HepG2 (cell line): ENCODE measurements around the gene ST6GALNAC3. TPM values are rescaled to one million over a fixed set of nuclear protein-coding genes. Genes with fewer than 3 reads are reported as not detected.

ENCODE experiments used
- ATAC-seq: fragments of 200-7000 bp; cut with Tn5 transposase; 3 replicates; pipeline ENCODE4 v1.9.1; 2020; ENCODE audit warnings: mild to moderate bottlenecking, moderate library complexity
- BruUV-seq: library from RNA; stranded (reverse); fragments of 400-500 nt; replicated peaks from 2 replicates; lab custom pipeline; 2021; lab: Mats Ljungman, UMichigan
- CTCF ChIA-PET: fragments of 300-600 bp; formaldehyde crosslinking; extraction: SDS; loops from one replicate; lab custom pipeline; 2021; ENCODE audit warnings: low total read pairs, inconsistent platforms, low intra/inter-chr PET ratio; lab: Yijun Ruan, JAX
- POLR2A ChIA-PET: fragments of 350-600 bp; sonication (Branson Sonifier 250); formaldehyde crosslinking; loops from one replicate; lab custom pipeline; 2020; ENCODE audit warnings: antibody characterized with exemption, inconsistent platforms; lab: Yijun Ruan, JAX
- DNase-seq: peaks from one replicate; pipeline ENCODE4 v3.0.0-alpha.2; 2015; ENCODE audit warnings: low spot score
- FAIRE-seq: peaks from 3 replicates; lab custom pipeline; 2011; peaks lifted over from hg19 to GRCh38; lab: Jason Lieb, UNC
- H2AFZ ChIP-seq: one replicate; pipeline ENCODE4 v1.6.1; 2011; ENCODE audit warnings: low read length, inconsistent platforms
- H3K27ac ChIP-seq: fragments of 300-600 bp; 3 replicates; pipeline ENCODE4 v1.8.0; 2011; ENCODE audit warnings: mixed run types, mild to moderate bottlenecking, mixed read lengths, low read length, inconsistent platforms; ENCODE audit not compliant: insufficient read depth; ENCODE audit errors: extremely low read length
- H3K27me3 ChIP-seq, 2 experiments: fragments of 200-600 bp in 1 of 2; 2 replicates in 1 of 2; 3 replicates in 1 of 2; pipeline versions ENCODE4 v1.6.0 to v1.8.0; 2011; ENCODE audit warnings: low read length in 2 of 2, mild to moderate bottlenecking in 2 of 2, moderate library complexity in 2 of 2, inconsistent platforms in 1 of 2; ENCODE audit not compliant: insufficient read depth in 2 of 2, control insufficient read depth in 1 of 2
- H3K36me3 ChIP-seq, 2 experiments: fragments of 200-600 bp in 1 of 2; replicated peaks in 1 of 2; 2 replicates in 1 of 2; 3 replicates in 1 of 2; pipeline versions ENCODE4 v1.5.1 to v1.8.0; 2011; ENCODE audit warnings: low read length in 2 of 2, inconsistent platforms in 1 of 2; ENCODE audit not compliant: insufficient read depth in 2 of 2, control insufficient read depth in 1 of 2
- H3K4me1 ChIP-seq: 2 replicates; pipeline ENCODE4 v1.5.1; 2012; ENCODE audit warnings: low read length, inconsistent platforms; ENCODE audit not compliant: insufficient read depth
- H3K4me2 ChIP-seq: 2 replicates; pipeline ENCODE4 v1.6.0; 2011; ENCODE audit warnings: low read depth, low read length, inconsistent platforms
- H3K4me3 ChIP-seq, 3 experiments: fragments of 200-600 bp in 1 of 3; sonication (generic), shearing (Covaris generic) in 1 of 3; replicated peaks in 1 of 3; 2 replicates each; pipeline ENCODE4 v1.5.1; 2011 to 2016; ENCODE audit warnings: low read length in 3 of 3, inconsistent platforms in 2 of 3, low read depth in 2 of 3, mild to moderate bottlenecking in 2 of 3, control low read depth in 1 of 3, mixed read lengths in 1 of 3; ENCODE audit not compliant: insufficient read depth in 1 of 3
- H3K79me2 ChIP-seq: one replicate; pipeline ENCODE4 v1.6.1; 2011; ENCODE audit warnings: low read length, inconsistent platforms; ENCODE audit not compliant: insufficient read depth
- H3K9ac ChIP-seq: 2 replicates; pipeline ENCODE4 v1.6.0; 2011; ENCODE audit warnings: mild to moderate bottlenecking, low read depth, low read length, inconsistent platforms; ENCODE audit not compliant: insufficient read depth
- H3K9me3 ChIP-seq: 2 replicates; pipeline ENCODE4 v1.5.1; 2012; ENCODE audit warnings: mild to moderate bottlenecking, low read length
- H4K20me1 ChIP-seq: 2 replicates; pipeline ENCODE4 v1.6.0; 2011; ENCODE audit warnings: inconsistent platforms, mild to moderate bottlenecking, low read length, moderate library complexity; ENCODE audit not compliant: insufficient read depth
- CBX2 ChIP-seq, 2 experiments: fragments of 200-600 bp in 1 of 2; sonication (generic); formaldehyde crosslinking in 1 of 2; IDR thresholded peaks; 2 replicates each; pipeline versions ENCODE4 v1.7.0 to v1.8.1; 2018 to 2022; ENCODE audit warnings: low read depth in 2 of 2, low read length in 1 of 2, mild to moderate bottlenecking in 1 of 2, missing genetic modification reagents in 1 of 2
- ELF1 ChIP-seq: sonication (generic); formaldehyde crosslinking; IDR thresholded peaks from 2 replicates; pipeline ENCODE4 v1.4.0; 2020; ENCODE audit warnings: missing genetic modification reagents
- FOXC1 ChIP-seq: sonication (generic); formaldehyde crosslinking; IDR thresholded peaks from 2 replicates; pipeline ENCODE4 v1.8.0; 2022; ENCODE audit warnings: mild to moderate bottlenecking, missing genetic modification reagents, borderline replicate concordance
- IKZF4 ChIP-seq: sonication (generic); formaldehyde crosslinking; IDR thresholded peaks from 2 replicates; pipeline ENCODE4 v1.5.1; 2020; ENCODE audit warnings: borderline replicate concordance, mild to moderate bottlenecking, low read depth, missing genetic modification reagents; ENCODE audit errors: not compliant biosample characterization
- NFE2L2 ChIP-seq: fragments of 150-350 bp; IDR thresholded peaks from 2 replicates; pipeline ENCODE4 v1.6.1; 2014; ENCODE audit warnings: low read length
- PPARG ChIP-seq: conservative IDR thresholded peaks from 2 replicates; pipeline ENCODE4 v1.6.1; 2016; ENCODE audit warnings: missing biosample characterization, missing genetic modification reagents
- TEAD3 ChIP-seq: optimal IDR thresholded peaks from 2 replicates; pipeline ENCODE3; 2016; ENCODE audit warnings: borderline replicate concordance
- ZNF329 ChIP-seq: sonication (generic); formaldehyde crosslinking; IDR thresholded peaks from 2 replicates; pipeline ENCODE4 v1.9.0; 2021; ENCODE audit warnings: low read depth, mild to moderate bottlenecking, missing genetic modification reagents
- ZNF569 ChIP-seq: sonication (generic); formaldehyde crosslinking; IDR thresholded peaks from 2 replicates; pipeline ENCODE4 v1.5.0; 2020; ENCODE audit warnings: mild to moderate bottlenecking, missing genetic modification reagents, moderate library complexity, borderline replicate concordance
- WGBS: methylation state at CpG from one replicate; pipeline ENCODE4 v1.1.6; 2017; ENCODE audit warnings: low lambda C conversion rate; 5-methylcytosine and 5-hydroxymethylcytosine counted together
- in situ Hi-C: cut with HindIII; loops from 2 replicates; pipeline ENCODE4 v1.10.0; 2017; ENCODE audit warnings: low pct_unique_long_range_greater_than_20kb; ENCODE audit not compliant: extremely low pct_ligation_motif_present
- intact Hi-C: fragments of 100-400 bp; cut with micrococcal nuclease; formaldehyde crosslinking; loops from one replicate; pipeline ENCODE4 v1.10.0; 2022; ENCODE audit not compliant: unreplicated experiment
- polyA plus RNA-seq, 8 experiments: library from polyadenylated mRNA; depleted of rRNA in 3 of 8; stranded (reverse) in 7 of 8; unstranded in 1 of 8; fragments of >200 nt; fragmentation: Illumina TruSeq in 4 of 8; extraction: Trizol in 4 of 8; gene quantifications; 2 replicates each; pipeline versions ENCODE4 v1.2.1 to v1.2.3, GENCODE V29; 2011 to 2016; ENCODE audit warnings: low read depth in 4 of 8, missing spikeins in 1 of 8, mixed read lengths in 1 of 8; ENCODE audit not compliant: insufficient read depth in 1 of 8
- total RNA-seq, 5 experiments: library from RNA; depleted of rRNA; stranded (reverse); fragments of >200 nt; fragmentation: Illumina TruSeq; extraction: Trizol; gene quantifications; 2 replicates each; pipeline ENCODE4 v1.2.3, GENCODE V29; 2016; ENCODE audit warnings: low read depth in 1 of 5
- TF ChIP-seq, protein P1 (sequence below): sonication (generic); formaldehyde crosslinking; IDR thresholded peaks from 2 replicates; pipeline ENCODE4 v1.8.1; 2023; ENCODE audit warnings: missing genetic modification reagents, inconsistent platforms, borderline replicate concordance
- TF ChIP-seq, protein P2 (sequence below): IDR thresholded peaks from 2 replicates; pipeline ENCODE4 v1.6.1; 2018; ENCODE audit warnings: missing genetic modification reagents, mild to moderate bottlenecking, missing compliant biosample characterization
- TF ChIP-seq, protein P3 (sequence below): sonication (generic); formaldehyde crosslinking; IDR thresholded peaks from 2 replicates; pipeline ENCODE4 v1.9.0; 2021; ENCODE audit warnings: missing genetic modification reagents, mild to moderate bottlenecking, borderline replicate concordance
- TF ChIP-seq, protein P4 (sequence below): sonication (generic); formaldehyde crosslinking; IDR thresholded peaks from 2 replicates; pipeline ENCODE4 v1.9.0; 2021; ENCODE audit warnings: missing genetic modification reagents, mild to moderate bottlenecking, borderline replicate concordance
- TF ChIP-seq, protein P5 (sequence below): fragments of 450-650 bp; IDR thresholded peaks from 2 replicates; pipeline ENCODE4 v1.6.1; 2017

ST6GALNAC3 gene
- total and polyA plus RNA-seq, 2 of the 13 experiments (the other 11 are each of a cell fraction or from before 2014, with no cell fraction given) = not detected

DNA sequence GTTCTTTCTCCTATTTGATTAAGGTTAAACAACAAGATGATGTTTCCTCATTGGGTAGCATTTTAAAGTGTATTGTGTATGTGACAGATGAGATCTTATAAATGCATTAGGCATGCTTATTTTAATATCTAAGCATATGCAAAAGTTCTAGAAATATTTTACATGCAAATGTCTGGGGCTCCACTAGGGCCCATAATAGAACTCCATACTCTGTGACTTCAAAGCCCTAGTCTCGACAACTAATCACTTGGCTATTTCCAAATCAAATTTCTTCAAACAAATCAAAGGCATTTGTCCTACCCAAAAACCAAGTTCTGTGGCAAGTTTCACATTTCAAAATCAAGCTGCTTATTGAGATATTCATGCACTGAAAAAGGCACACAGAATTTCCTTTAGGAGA is 407.1 kb downstream of the ST6GALNAC3 start:
- intact Hi-C loops = no loop called here
- H3K4me2 ChIP-seq = no peak overlapping the region
- no peaks in the 10 kb centered on the region for H3K36me3 ChIP-seq
- DNase-seq (no peak), FAIRE-seq (no peak), ATAC-seq (no peak)
- no peak overlapping the region for H2AFZ ChIP-seq
- H3K4me3 ChIP-seq = no peak overlapping the region
- H3K27ac ChIP-seq = no peak overlapping the region
- H4K20me1 ChIP-seq = no peaks in the 10 kb centered on the region
- H3K9ac ChIP-seq = no peak overlapping the region
- H3K27me3 ChIP-seq = no peaks in the 10 kb centered on the region
- H3K4me1 ChIP-seq = no peaks in the 10 kb centered on the region
- in situ Hi-C loops = no loop called here
- TF ChIP-seq FOXC1 (CRISPR knock-in tag) = no peak
- no peak for TF ChIP-seq CBX2 (IDR thresholded peaks at IDR 0.05; ENCODE audit: low read depth, low read length)
- TF ChIP-seq CBX2 (CRISPR knock-in tag; IDR thresholded peaks at IDR 0.05; ENCODE audit: low read depth) = no peak
- TF ChIP-seq, protein P1, sequence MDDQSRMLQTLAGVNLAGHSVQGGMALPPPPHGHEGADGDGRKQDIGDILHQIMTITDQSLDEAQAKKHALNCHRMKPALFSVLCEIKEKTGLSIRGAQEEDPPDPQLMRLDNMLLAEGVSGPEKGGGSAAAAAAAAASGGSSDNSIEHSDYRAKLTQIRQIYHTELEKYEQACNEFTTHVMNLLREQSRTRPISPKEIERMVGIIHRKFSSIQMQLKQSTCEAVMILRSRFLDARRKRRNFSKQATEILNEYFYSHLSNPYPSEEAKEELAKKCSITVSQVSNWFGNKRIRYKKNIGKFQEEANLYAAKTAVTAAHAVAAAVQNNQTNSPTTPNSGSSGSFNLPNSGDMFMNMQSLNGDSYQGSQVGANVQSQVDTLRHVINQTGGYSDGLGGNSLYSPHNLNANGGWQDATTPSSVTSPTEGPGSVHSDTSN (CRISPR knock-in tag) = no peak
- no peak for TF ChIP-seq ZNF329 (CRISPR knock-in tag)
- TF ChIP-seq, protein P2, sequence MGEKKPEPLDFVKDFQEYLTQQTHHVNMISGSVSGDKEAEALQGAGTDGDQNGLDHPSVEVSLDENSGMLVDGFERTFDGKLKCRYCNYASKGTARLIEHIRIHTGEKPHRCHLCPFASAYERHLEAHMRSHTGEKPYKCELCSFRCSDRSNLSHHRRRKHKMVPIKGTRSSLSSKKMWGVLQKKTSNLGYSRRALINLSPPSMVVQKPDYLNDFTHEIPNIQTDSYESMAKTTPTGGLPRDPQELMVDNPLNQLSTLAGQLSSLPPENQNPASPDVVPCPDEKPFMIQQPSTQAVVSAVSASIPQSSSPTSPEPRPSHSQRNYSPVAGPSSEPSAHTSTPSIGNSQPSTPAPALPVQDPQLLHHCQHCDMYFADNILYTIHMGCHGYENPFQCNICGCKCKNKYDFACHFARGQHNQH (CRISPR knock-in tag) = no peak
- no peak for TF ChIP-seq TEAD3
- no peak for TF ChIP-seq IKZF4 (CRISPR knock-in tag)
- TF ChIP-seq PPARG (CRISPR knock-in tag) = no peak
- no peak for TF ChIP-seq ZNF569 (CRISPR knock-in tag)
- TF ChIP-seq, protein P3, sequence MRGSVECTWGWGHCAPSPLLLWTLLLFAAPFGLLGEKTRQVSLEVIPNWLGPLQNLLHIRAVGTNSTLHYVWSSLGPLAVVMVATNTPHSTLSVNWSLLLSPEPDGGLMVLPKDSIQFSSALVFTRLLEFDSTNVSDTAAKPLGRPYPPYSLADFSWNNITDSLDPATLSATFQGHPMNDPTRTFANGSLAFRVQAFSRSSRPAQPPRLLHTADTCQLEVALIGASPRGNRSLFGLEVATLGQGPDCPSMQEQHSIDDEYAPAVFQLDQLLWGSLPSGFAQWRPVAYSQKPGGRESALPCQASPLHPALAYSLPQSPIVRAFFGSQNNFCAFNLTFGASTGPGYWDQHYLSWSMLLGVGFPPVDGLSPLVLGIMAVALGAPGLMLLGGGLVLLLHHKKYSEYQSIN (CRISPR knock-in tag) = no peak
- TF ChIP-seq, protein P4, sequence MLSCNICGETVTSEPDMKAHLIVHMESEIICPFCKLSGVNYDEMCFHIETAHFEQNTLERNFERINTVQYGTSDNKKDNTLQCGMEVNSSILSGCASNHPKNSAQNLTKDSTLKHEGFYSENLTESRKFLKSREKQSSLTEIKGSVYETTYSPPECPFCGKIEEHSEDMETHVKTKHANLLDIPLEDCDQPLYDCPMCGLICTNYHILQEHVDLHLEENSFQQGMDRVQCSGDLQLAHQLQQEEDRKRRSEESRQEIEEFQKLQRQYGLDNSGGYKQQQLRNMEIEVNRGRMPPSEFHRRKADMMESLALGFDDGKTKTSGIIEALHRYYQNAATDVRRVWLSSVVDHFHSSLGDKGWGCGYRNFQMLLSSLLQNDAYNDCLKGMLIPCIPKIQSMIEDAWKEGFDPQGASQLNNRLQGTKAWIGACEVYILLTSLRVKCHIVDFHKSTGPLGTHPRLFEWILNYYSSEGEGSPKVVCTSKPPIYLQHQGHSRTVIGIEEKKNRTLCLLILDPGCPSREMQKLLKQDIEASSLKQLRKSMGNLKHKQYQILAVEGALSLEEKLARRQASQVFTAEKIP (CRISPR knock-in tag) = no peak
- TF ChIP-seq, protein P5, sequence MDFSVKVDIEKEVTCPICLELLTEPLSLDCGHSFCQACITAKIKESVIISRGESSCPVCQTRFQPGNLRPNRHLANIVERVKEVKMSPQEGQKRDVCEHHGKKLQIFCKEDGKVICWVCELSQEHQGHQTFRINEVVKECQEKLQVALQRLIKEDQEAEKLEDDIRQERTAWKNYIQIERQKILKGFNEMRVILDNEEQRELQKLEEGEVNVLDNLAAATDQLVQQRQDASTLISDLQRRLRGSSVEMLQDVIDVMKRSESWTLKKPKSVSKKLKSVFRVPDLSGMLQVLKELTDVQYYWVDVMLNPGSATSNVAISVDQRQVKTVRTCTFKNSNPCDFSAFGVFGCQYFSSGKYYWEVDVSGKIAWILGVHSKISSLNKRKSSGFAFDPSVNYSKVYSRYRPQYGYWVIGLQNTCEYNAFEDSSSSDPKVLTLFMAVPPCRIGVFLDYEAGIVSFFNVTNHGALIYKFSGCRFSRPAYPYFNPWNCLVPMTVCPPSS = no peak
- TF ChIP-seq NFE2L2 = no peak
- TF ChIP-seq ELF1 (CRISPR knock-in tag) = no peak
- H3K9me3 ChIP-seq = peaks cover 24% of the 10 kb centered on the region
- no peaks in the 10 kb centered on the region for H3K79me2 ChIP-seq
- CTCF ChIA-PET = no interaction called here
- WGBS = 0% methylated on average over 1 of the region's 1 CpG
- POLR2A ChIA-PET = no interaction called here
- BruUV-seq = no TSS peak
